Naive thymus-derived CD8-positive, alpha-beta T cell (primary cell): ENCODE data around the gene ATP9A. TPM values are rescaled to one million over a fixed set of nuclear protein-coding genes. Genes with fewer than 3 reads are reported as not detected.
"Not testable (repeated sequence)": the region's sequence is repeated elsewhere in the genome, so short reads cannot be mapped to it uniquely, and the experiment has no call there.

Source experiments
- ATAC-seq, 2 donors: fragments of 150-1000 bp; cut with Tn5 transposase in 1 of 2; sonication (Bioruptor Pico), chemical (Tn5 transposase) in 1 of 2; 1 replicate in 1 of 2; 2 replicates in 1 of 2; pipeline ENCODE4 v1.10.0; 2021; ENCODE audit warnings: mild to moderate bottlenecking in 2 of 2, moderate library complexity in 2 of 2
- POLR2A ChIA-PET: fragments of 350-600 bp; sonication (Branson Sonifier 250); formaldehyde crosslinking; loops from one replicate; lab custom pipeline; 2021; ENCODE audit warnings: antibody characterized with exemption; lab: Charles Lee
- DNase-seq, 10 donors: peaks; one replicate each; pipeline versions ENCODE4 v3.0.0 to v3.0.0-alpha.2; 2020 to 2022
- H3K27ac Mint-ChIP-seq, 10 donors: one replicate each; pipeline ENCODE4 v1.8.0; 2020 to 2022; ENCODE audit warnings: mild to moderate bottlenecking in 10 of 10, mixed read lengths in 10 of 10, moderate library complexity in 4 of 10, inconsistent platforms in 1 of 10
- H3K27me3 Mint-ChIP-seq, 5 donors: one replicate each; pipeline ENCODE4 v1.8.0; 2021 to 2022; ENCODE audit warnings: mixed read lengths in 5 of 5
- H3K36me3 Mint-ChIP-seq, 3 donors: one replicate each; pipeline ENCODE4 v1.8.0; 2020 to 2022; ENCODE audit warnings: mixed read lengths in 3 of 3, mild to moderate bottlenecking in 2 of 3, inconsistent platforms in 1 of 3
- H3K4me1 Mint-ChIP-seq, 4 donors: one replicate each; pipeline ENCODE4 v1.8.0; 2021 to 2022; ENCODE audit warnings: mixed read lengths in 4 of 4
- H3K4me3 Mint-ChIP-seq, 10 donors: one replicate each; pipeline ENCODE4 v1.8.0; 2020 to 2022; ENCODE audit warnings: mild to moderate bottlenecking in 10 of 10, mixed read lengths in 10 of 10, moderate library complexity in 6 of 10, inconsistent platforms in 1 of 10
- H3K9me3 Mint-ChIP-seq, 9 donors: one replicate each; pipeline ENCODE4 v1.8.0; 2020 to 2022; ENCODE audit warnings: mixed read lengths in 9 of 9, mild to moderate bottlenecking in 3 of 9, inconsistent platforms in 1 of 9, moderate library complexity in 1 of 9
- polyA plus RNA-seq, 3 donors: library from polyadenylated mRNA; unstranded; fragments of 300-500 nt; fragmentation: Illumina TruSeq; gene quantifications; one replicate each; pipeline ENCODE4 v1.2.3, GENCODE V29; 2021
- total RNA-seq, 8 experiments: library from RNA in 2 of 8; stranded (reverse) in 2 of 8; gene quantifications; one replicate each; pipeline ENCODE4 v1.2.3 and lab custom pipeline; 2021 to 2026

Gene ATP9A
- total and polyA plus RNA-seq, 5 experiments from 2014 or later = 0.08 to 0.19 TPM; not detected in 3

DNA sequence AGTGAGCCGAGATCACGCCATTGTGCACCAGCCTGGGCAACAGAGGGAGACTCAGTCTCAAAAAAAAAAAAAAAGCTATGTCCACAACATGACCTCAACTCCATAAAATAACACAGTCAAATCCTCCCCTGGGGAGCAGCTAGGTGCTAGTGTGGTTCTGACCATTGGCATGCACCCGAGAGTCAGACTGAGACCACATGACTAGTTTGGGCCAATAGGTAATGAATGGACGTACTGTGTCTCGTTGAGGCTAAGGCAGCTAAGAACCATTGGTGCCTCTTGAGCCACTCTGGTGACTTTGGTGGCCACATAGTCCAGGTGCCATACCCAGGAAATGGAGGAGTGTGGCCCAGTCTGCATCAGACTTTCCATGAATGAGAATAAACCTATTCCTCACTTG is 40.3 kb downstream of the ATP9A start:
- Mint-ChIP-seq H3K27me3 (peaks cover 0 to 6% (median 5%) of the 10 kb centered on the region in 5 donors), H3K4me3 (no peak overlapping the region), H3K36me3 (no peaks in the 10 kb centered on the region), H3K27ac (no peak overlapping the region), H3K9me3 (no peaks in the 10 kb centered on the region), H3K4me1 (no peaks in the 10 kb centered on the region)
- POLR2A ChIA-PET = no interaction called here
- ATAC-seq = no peak
- no peak for DNase-seq

GRCh38 chr20:51725584-51726176 is 42.5 kb downstream of the ATP9A start:
- no peak overlapping the region for H3K4me3 Mint-ChIP-seq
- ATAC-seq = no peak

DNA sequence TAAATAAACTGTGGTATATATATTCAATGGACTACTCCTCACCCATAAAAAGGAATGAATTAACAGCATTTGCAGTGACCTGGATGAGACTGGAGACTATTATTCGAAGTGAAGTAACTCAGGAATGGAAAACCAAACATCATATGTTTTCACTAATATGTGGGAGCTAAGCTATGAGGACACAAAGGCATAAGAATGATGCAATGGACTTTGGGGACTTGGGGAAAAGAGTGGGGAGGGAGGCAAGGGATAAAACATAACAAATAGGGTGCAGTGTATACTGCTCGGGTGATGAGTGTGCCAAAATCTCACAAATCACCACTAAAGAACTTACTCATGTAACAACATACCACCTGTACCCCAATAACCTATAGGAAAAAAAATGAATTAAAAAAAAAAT is 45.2 kb downstream of the ATP9A start:
- H3K36me3 Mint-ChIP-seq, DNase-seq, H3K4me3 Mint-ChIP-seq, H3K27ac Mint-ChIP-seq, ATAC-seq, H3K9me3 Mint-ChIP-seq, H3K4me1 Mint-ChIP-seq, POLR2A ChIA-PET: not testable (repeated sequence)
- peaks cover 2 to 14% (median 7%) of the 10 kb centered on the region in 5 donors for H3K27me3 Mint-ChIP-seq

More at GRCh38 chr20:51725584-51726176, 42.5 kb downstream of the ATP9A start:
- no peaks in the 10 kb centered on the region for H3K9me3 Mint-ChIP-seq
- no peak overlapping the region for H3K27ac Mint-ChIP-seq
- peaks cover 2 to 14% (median 7%) of the 10 kb centered on the region in 5 donors for H3K27me3 Mint-ChIP-seq
- DNase-seq = no peak
- no peaks in the 10 kb centered on the region for H3K4me1 Mint-ChIP-seq
- no peaks in the 10 kb centered on the region for H3K36me3 Mint-ChIP-seq
- POLR2A ChIA-PET = no interaction called here

DNA sequence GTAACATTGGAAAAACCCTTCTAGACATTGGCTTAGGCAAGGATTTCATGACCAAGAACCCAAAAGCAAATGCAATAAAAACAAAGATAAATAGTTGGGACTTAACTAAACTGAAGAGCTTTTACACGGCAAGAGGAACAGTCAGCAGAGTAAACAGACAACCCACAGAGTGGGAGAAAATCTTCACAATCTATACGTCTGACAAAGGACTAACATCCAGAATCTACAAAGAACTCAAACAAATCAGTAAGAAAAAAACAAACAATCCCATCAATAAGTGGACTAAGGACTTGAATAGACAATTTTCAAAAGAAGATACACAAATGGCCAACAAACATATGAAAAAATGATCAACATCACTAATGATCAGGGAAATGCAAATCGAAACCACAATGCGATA is 45.9 kb downstream of the ATP9A start:
- peaks cover 2 to 14% (median 7%) of the 10 kb centered on the region in 5 donors for H3K27me3 Mint-ChIP-seq
- DNase-seq, H3K4me1 Mint-ChIP-seq, H3K4me3 Mint-ChIP-seq, POLR2A ChIA-PET, ATAC-seq, H3K36me3 Mint-ChIP-seq, H3K27ac Mint-ChIP-seq, H3K9me3 Mint-ChIP-seq: not testable (repeated sequence)

- Mint-ChIP-seq H3K9me3 (peaks cover 0 to 2% (median 0%) of the 10 kb centered on the region in 9 donors), H3K27ac (no peak overlapping the region), H3K4me3 (no peak overlapping the region), H3K27me3 (peaks cover 2 to 14% (median 7%) of the 10 kb centered on the region in 5 donors), H3K4me1 (no peaks in the 10 kb centered on the region), H3K36me3 (no peaks in the 10 kb centered on the region)
- POLR2A ChIA-PET = no interaction called here
- DNase-seq (no peak), ATAC-seq (no peak)
These were observed 47.3 kb downstream of the ATP9A start for GRCh38 chr20:51720854-51721253.

DNA sequence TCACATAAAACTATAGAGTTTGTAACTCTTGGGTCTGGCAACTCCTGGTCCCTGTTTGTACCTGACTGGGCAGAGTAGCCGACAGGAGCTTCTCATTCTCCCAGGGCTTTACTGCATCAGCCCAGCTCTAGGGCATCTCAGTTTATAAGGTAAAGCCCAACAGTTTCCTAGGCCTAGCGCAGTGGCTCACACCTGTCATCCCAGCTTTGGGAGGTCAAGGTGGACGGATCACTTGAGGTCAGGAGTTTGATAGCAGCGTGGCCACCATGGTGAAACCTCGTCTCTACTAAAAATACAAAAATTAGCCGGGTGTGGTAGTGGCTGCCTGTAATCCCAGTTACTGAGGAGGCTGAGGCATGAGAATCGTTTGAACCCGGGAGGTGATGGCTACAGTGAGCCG is 47.8 kb downstream of the ATP9A start:
- POLR2A ChIA-PET = no interaction called here
- Mint-ChIP-seq H3K27me3 (peaks cover 2 to 11% (median 7%) of the 10 kb centered on the region in 5 donors), H3K4me1 (peaks cover 0 to 3% (median 0%) of the 10 kb centered on the region in 4 donors), H3K4me3 (no peak overlapping the region), H3K27ac (no peak overlapping the region), H3K9me3 (peaks cover 0 to 2% (median 0%) of the 10 kb centered on the region in 9 donors), H3K36me3 (no peaks in the 10 kb centered on the region)
- DNase-seq = no peak
- no peak for ATAC-seq

DNA sequence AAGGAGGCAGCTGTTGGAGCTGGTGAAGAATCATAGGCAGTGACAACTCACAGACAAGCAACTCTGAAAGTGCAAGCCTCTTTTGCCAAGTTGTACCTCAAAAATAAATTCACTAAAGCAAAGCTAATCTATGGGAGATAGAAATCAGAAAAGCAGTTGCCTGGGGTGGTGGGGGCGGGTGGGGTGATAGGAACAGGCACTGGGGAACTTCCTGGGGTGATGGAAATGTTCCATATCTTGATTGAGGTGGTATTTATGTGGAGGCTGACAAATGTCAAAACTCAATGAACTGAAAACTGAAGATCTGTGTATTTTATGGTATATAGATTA is 52.4 kb downstream of the ATP9A start:
- no peaks in the 10 kb centered on the region for H3K36me3 Mint-ChIP-seq
- no peak overlapping the region for H3K27ac Mint-ChIP-seq
- H3K27me3 Mint-ChIP-seq = peaks cover 0 to 7% (median 2%) of the 10 kb centered on the region in 5 donors
- H3K4me1 Mint-ChIP-seq = peaks cover 0 to 3% (median 0%) of the 10 kb centered on the region in 4 donors
- peaks cover 0 to 2% (median 0%) of the 10 kb centered on the region in 9 donors for H3K9me3 Mint-ChIP-seq
- POLR2A ChIA-PET = no interaction called here
- ATAC-seq (no peak), DNase-seq (no peak)
- H3K4me3 Mint-ChIP-seq = no peak overlapping the region

GRCh38 chr20:51715163-51715855 is 52.9 kb downstream of the ATP9A start:
- POLR2A ChIA-PET = no interaction called here
- DNase-seq = no peak
- no peaks in the 10 kb centered on the region for H3K36me3 Mint-ChIP-seq
- no peak overlapping the region for H3K27ac Mint-ChIP-seq
- ATAC-seq = no peak
- H3K9me3 Mint-ChIP-seq = peaks cover 0 to 2% (median 0%) of the 10 kb centered on the region in 9 donors
- H3K4me1 Mint-ChIP-seq = peaks cover 0 to 3% (median 0%) of the 10 kb centered on the region in 4 donors
- H3K4me3 Mint-ChIP-seq = no peak overlapping the region
- peaks cover 0 to 7% (median 2%) of the 10 kb centered on the region in 5 donors for H3K27me3 Mint-ChIP-seq

DNA sequence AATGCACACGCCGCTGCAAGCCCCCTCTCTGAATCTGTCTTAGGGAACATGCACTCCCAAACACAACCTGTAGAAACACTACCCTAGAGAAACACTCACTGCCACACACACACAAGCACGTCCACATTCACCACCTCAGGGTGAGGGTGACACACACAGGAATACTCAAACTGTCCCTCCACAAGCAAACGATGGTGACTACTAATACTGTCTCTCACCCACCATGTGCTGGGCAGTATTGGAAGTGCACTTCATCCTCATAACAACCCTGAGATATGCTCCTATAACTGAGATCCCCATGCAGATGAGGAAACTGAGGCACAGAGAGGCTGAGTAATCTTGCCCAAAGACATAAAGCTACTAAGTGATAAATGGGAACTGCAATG is 55.0 kb downstream of the ATP9A start:
- Mint-ChIP-seq H3K9me3 (peaks cover 0 to under 1% (median 0%) of the 10 kb centered on the region in 9 donors), H3K4me3 (no peak overlapping the region), H3K36me3 (no peaks in the 10 kb centered on the region), H3K27ac (no peak overlapping the region), H3K4me1 (peaks cover 0 to 3% (median 0%) of the 10 kb centered on the region in 4 donors), H3K27me3 (peaks cover 0 to 5% (median 2%) of the 10 kb centered on the region in 5 donors)
- no peak for DNase-seq
- ATAC-seq = no peak
- POLR2A ChIA-PET = no interaction called here

DNA sequence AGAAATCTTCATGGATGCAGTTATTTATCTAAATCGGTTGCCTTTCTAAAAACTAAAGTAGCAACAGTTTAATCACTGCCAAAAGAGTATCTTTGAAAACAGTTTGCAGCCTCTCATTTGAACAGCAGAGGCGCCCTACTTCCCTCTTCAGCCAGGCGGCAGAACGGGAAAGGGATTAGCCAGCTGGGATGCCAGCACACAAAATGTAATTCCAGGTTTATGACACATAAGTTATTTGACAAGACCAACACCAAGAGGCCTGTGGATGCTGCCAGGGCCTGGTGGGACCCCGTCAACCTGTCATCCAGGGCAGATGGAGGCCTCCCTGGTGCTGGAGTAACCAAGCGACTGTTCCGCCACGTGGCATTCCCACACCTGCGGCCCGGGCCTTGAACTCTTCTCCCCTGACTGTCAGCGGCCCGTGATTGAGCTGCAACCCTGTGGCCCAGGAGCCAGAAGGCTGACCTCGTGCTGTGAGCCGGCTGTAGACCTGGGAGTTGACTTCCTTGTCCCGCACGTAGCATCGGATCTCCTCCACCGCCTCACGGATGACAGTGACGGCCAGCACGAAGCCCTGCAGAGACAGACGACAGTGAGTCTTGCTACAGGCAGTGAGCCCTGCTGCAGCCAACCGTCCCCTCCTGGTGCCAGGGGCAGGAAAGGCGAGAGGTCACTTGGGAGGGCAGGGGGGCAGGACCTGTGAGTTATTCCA is 55.5 kb downstream of the ATP9A start:
- Mint-ChIP-seq H3K27ac (no peak overlapping the region), H3K36me3 (no peaks in the 10 kb centered on the region), H3K4me3 (no peak overlapping the region), H3K9me3 (no peaks in the 10 kb centered on the region), H3K27me3 (peaks cover 0 to 5% (median 4%) of the 10 kb centered on the region in 5 donors), H3K4me1 (peaks cover 0 to 3% (median 0%) of the 10 kb centered on the region in 4 donors)
- DNase-seq (no peak), ATAC-seq (no peak)
- POLR2A ChIA-PET = no interaction called here

DNA sequence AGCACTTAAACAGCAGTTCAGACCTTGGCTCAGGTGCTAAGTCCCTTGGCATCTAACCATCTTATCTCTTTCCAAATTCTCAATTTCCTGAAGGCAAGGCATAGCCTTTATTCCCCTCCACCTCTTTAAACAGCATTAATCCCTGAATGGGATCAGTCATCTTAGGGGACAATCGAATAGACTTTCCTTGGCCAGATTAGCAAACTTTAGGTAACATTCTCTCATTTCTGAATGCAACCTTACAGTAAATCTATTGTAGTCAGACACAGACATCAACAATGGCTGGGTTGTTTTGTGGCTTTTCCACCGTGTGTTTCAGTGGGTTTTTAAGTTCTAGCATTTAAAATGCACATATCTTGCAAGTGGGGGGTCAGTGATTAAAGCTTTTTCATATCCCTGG is 56.8 kb downstream of the ATP9A start:
- POLR2A ChIA-PET = no interaction called here
- ATAC-seq (no peak), DNase-seq (no peak)
- Mint-ChIP-seq H3K27ac (no peak overlapping the region), H3K9me3 (no peaks in the 10 kb centered on the region), H3K27me3 (peaks cover 3 to 9% (median 5%) of the 10 kb centered on the region in 5 donors), H3K36me3 (no peaks in the 10 kb centered on the region), H3K4me1 (peaks cover 0 to 3% (median 0%) of the 10 kb centered on the region in 4 donors), H3K4me3 (no peak overlapping the region)

DNA sequence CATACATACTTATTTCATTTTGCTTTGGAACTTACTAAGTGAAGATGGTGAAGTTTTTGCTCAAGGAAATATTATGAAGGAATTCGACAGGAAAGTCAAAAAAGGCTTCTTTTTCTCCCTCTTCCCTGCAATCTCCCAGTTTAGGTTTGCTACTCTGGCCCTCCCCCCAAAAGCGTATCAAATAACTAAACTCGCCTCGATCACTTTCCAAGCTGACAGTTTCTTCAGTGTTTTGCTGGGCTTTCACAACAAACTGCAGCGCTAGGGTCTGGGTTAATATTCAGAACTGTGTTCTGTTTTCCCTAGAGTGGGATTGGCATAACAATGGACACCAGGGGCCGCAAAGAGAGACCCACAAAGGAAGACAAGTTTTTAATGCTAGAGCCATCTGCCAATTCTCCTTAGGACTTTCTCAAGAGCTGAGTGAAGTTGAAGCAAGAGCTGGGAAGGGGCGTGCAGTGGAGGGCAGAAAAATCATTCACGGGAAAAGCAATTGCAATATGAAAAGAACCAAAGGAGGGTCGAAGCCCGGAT is 57.8 kb downstream of the ATP9A start:
- Mint-ChIP-seq H3K4me1 (no peaks in the 10 kb centered on the region), H3K9me3 (no peaks in the 10 kb centered on the region), H3K27ac (no peak overlapping the region), H3K36me3 (no peaks in the 10 kb centered on the region), H3K4me3 (no peak overlapping the region), H3K27me3 (peaks cover 3 to 9% (median 5%) of the 10 kb centered on the region in 5 donors)
- POLR2A ChIA-PET = no interaction called here
- ATAC-seq = no peak
- DNase-seq = no peak

GRCh38 chr20:51705400-51705799 is 62.8 kb downstream of the ATP9A start:
- no peaks in the 10 kb centered on the region for H3K4me1 Mint-ChIP-seq
- no peak overlapping the region for H3K4me3 Mint-ChIP-seq
- H3K27me3 Mint-ChIP-seq = peaks cover 0 to 9% (median 3%) of the 10 kb centered on the region in 5 donors
- no peaks in the 10 kb centered on the region for H3K9me3 Mint-ChIP-seq
- ATAC-seq = no peak
- H3K27ac Mint-ChIP-seq = no peak overlapping the region
- no peaks in the 10 kb centered on the region for H3K36me3 Mint-ChIP-seq
- POLR2A ChIA-PET = no interaction called here
- no peak for DNase-seq
